Kidney capillary endothelial cell (primary cell): ENCODE measurements around the gene IFT43.

Experiments
- DNase-seq: peaks from one replicate; pipeline ENCODE4 v3.0.0-alpha.2; 2018; ENCODE audit warnings: low spot score

The IFT43 gene

GRCh38 chr14:76112889-76113624 lies 127.5 kb downstream of the IFT43 start:
- DNase-seq: no peak

- DNase-seq: no peak
These were observed 128.1 kb downstream of the IFT43 start for GRCh38 chr14:76113691-76114090.

- DNase-seq: no peak
These were observed 129.5 kb downstream of the IFT43 start for GRCh38 chr14:76115010-76115422.

- no peak for DNase-seq
These were observed 132.4 kb downstream of the IFT43 start for GRCh38 chr14:76117789-76118484.

GRCh38 chr14:76118594-76118993 lies 133.0 kb downstream of the IFT43 start:
- no peak for DNase-seq

- DNase-seq: no peak
These were observed 135.7 kb downstream of the IFT43 start for GRCh38 chr14:76121089-76121748.

- DNase-seq: no peak
These were observed 138.1 kb downstream of the IFT43 start for GRCh38 chr14:76123426-76124225.

GRCh38 chr14:76125511-76125910 lies 139.9 kb downstream of the IFT43 start:
- DNase-seq: no peak

GRCh38 chr14:76126076-76126475 lies 140.5 kb downstream of the IFT43 start:
- no peak for DNase-seq

GRCh38 chr14:76129851-76130576 lies 144.5 kb downstream of the IFT43 start:
- no peak for DNase-seq

- DNase-seq: no peak
These were observed 145.8 kb downstream of the IFT43 start for GRCh38 chr14:76131071-76131965.

GRCh38 chr14:76133103-76133502 lies 147.5 kb downstream of the IFT43 start:
- DNase-seq: peak; percentile 14
